GM21619 (cell line): ENCODE data around the gene RBFOX1.

Source experiments
- ATAC-seq: cut with Tn5 transposase; IDR thresholded peaks from one replicate; pipeline ENCODE4 v1.9.1; 2021; ENCODE audit not compliant: unreplicated experiment

The RBFOX1 gene

DNA sequence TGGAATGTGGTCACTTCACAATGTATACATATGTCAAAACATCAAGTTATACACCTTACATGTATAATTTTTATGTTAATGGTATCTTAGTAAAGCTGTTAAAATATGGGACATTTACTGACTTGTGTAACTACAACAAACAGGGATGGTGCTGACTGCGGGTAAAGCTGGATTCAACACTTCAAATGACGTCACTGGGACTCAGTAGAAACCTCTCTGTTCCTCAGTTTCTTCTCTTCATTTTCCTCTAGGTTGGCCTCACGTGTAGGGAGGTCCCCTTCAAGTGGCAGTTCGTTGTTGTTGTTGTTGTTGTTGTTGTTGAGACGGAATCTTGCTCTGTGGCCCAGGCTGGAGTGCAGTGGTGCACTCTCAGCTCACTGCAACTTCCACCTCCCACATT lies 182.9 kb downstream of the RBFOX1 start:
- no peak for ATAC-seq

DNA sequence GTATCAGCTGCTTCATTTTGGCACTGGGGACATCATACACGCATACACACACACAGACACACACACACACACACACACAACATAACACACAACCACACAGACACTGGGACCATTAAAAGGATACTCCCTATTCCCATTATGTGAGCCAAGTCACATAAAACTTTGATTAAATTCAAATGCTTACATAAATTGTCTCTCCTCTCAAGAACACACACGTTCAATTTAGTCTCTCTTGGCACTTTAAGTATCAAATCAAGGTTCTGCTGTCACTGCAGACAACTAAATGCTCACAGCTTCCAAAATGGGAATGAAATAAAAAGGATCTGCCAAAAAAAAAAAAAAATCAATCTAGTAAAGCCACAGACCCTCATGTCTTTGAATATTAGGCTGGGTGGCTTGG lies 184.9 kb downstream of the RBFOX1 start:
- no peak for ATAC-seq

DNA sequence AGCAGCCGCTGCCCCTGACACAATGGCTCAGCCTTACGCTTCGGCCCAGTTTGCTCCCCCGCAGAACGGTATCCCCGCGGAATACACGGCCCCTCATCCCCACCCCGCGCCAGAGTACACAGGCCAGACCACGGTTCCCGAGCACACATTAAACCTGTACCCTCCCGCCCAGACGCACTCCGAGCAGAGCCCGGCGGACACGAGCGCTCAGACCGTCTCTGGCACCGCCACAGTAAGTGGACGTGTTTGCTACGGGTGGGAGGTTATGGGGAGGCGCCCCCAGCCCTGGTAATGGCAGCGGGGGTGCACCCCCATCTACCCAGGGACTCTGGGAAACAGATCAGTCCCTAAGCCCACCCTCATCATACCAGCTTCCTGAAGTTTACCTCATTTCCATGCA lies 185.5 kb downstream of the RBFOX1 start:
- no peak for ATAC-seq

DNA sequence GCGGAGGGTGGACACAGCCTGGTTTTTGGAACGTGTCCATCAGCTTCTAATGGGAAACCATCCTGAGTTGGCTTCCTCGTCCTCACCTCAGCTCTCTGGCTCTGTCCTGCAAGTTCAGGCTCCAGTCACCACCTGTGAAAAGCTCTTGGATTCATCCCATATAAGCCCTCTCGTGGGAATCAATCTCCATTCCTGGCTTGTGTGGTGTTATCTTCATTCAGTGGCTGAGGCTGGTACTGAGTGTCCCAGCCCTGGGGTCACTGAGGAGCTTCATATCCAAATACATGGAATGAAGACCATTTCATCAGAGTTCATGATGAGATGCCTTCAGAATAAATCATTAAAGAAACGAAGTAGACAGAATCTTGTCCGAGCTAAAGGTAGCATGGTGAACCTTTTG lies 189.2 kb downstream of the RBFOX1 start:
- no peak for ATAC-seq

DNA sequence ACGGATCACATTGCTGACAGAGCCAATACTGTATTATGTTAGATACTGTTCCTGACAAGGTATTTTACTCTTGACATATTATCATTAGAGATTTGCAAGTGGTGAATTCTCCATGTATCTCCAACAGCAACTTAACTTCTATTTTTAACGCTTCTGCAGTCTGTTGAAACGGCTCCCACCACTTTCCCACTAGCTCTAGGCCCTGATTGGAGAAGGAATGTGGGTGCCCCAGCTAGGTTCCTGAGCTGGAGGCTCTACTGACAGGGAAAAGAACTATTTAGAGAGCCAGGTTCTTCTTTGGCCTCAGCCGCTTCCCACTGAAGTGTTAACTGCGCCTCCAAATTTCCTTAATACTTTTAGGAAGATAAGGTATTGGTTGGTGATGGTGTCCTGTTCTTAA lies 191.8 kb downstream of the RBFOX1 start:
- no peak for ATAC-seq

DNA sequence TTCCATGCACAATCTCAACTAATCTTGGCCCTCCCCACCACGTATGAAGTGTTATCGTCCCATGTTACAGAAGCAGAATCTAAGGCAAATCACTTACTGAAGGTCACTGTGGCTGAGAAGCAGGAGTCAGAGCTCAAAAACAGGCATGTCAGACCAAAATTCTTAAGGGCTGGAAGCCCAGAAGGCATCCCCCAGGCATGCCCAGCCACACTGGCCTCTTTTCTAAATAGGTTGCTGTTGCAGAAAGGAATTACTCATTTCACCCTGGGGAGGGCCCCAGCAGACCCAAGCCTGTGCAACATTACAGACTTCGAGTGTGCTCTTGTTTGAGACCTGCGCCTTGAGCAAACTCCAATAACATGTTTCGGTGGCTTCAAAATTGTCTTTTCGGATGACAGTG lies 194.1 kb downstream of the RBFOX1 start:
- no peak for ATAC-seq

DNA sequence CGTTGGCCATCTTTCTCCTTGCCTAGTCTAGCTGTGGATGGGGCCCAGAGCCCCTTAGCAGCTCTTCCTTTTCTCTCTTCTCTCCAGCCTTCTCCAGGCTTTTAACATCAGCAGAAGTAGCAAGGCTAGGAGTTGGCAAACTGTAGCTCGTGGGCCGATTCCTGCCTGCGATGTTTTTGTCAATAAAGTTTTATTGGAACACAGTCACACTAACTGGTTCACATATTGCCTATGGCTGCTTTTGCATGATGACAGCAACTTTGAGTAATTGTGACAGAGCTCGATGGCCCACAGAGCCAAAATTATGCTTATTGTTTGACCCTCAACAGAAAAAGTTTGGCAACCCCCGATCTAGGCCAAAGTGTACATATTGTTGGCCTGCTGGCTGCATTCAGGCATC lies 199.9 kb downstream of the RBFOX1 start:
- ATAC-seq: no peak

DNA sequence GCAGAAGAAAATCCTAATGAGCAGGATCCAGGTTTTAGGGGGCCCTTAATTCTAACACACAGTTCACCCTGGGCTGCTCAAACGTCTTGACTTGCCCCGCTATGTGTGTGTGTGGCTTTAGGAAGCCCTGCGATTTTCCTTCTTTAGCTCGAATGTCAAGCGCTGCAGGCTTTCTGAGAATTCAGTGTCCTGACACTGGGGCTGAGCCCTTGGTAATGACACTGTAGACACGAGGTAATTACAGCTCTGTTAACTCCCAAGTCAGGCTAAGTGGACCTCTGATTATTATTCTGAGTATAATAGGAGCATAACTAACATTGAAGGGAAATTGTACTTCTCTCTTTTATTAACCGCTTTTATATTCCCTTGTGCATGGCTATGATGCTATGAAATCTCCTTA lies 202.1 kb downstream of the RBFOX1 start:
- ATAC-seq: no peak

DNA sequence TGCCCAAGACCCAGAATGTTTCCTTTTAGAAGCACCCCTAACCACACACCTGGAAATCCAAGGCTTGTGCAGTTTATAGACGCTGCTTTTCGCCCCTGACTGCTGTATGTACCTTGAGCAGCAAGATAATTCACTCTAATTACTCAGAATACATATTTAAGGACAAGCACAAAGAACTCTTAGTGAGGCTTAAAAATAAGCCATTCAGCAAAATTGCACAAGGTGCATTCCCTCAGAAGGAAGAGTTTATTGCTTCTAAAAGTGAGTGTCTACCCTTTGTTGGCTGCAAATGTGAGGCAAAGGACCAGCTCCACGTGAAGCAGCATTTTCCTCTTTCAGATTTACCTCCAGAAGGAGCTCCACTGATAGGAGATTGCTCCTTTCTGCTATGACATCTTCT lies 208.4 kb downstream of the RBFOX1 start:
- ATAC-seq: no peak

DNA sequence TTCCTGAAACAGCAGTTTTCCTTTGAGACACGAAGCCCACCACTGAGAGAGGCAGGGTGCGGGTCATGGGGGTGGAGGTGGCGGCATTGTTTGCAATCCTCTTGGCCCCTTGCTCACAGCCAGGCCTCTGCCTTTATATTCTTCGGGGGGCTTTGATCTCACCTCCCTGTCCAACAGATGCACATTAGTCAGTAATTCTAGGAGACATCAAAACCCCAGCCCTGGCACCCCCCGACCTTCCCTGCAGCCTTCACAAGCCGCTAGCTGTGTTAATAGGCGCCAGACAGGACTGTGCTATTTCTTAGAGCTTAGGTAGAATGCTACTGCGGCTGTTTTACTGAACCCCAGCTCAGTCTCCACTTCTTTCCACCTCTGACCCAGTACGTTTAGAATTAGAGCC lies 212.6 kb downstream of the RBFOX1 start:
- no peak for ATAC-seq

DNA sequence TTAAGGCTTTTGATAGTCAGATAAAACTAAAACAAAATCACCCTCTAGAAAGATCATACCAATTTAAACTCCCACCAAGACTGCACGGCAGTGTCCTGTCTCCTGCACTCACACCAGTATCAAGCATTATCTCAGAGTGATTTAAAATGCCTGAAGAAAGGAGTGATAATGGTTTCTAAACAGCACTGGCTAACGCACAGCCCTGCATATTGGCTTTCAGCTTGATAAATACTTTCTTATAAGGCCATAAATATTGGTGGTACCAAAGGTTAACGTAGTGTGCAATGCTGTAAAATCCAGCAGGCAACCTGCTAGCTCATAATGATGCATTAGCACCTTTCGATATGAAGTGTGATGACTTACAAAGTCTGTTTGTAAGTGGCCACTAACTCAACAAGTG lies 214.3 kb downstream of the RBFOX1 start:
- no peak for ATAC-seq

DNA sequence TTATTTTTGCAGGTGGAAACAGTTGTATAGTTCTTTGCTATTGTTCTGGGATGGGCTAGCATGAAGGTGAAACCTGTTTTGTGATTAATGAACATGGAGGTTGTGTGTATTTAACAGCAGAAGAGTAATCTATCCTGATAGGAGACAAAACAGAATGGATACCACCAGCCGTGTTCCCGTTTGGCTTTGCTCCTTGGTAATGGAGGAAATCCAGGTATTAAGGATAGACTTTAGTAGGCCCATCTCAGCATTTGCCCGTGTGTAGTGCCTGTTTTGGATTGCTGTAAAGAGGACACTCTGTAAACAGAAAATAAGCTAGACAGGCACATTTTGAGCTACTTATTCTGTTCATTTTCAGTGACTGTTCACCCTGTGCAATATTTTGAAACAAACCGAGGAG lies 215.1 kb downstream of the RBFOX1 start:
- no peak for ATAC-seq

DNA sequence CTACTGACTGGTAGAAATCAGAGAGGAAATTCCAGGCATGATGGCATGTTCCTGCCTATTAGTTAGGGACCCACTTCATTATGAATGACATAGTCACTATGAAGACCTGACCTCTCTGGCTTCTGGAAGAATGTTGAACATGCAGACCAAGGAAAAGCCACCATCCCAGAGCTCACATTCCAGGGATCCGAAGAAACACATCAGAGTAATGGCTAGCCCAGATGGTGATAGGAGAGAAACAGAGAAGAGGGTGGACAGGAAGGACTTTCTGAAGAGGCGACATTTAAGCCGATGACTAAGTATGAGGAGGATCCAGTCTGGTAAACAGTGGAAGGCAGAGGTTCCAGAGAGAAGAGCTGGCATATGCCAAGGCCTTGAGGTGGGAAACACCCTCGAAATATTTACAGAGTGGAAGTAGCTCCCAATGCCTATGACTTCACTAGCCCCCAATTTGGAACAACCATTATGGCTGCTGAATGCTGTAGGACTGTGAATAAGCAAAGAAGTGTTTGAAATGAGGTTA lies 216.2 kb downstream of the RBFOX1 start:
- no peak for ATAC-seq

DNA sequence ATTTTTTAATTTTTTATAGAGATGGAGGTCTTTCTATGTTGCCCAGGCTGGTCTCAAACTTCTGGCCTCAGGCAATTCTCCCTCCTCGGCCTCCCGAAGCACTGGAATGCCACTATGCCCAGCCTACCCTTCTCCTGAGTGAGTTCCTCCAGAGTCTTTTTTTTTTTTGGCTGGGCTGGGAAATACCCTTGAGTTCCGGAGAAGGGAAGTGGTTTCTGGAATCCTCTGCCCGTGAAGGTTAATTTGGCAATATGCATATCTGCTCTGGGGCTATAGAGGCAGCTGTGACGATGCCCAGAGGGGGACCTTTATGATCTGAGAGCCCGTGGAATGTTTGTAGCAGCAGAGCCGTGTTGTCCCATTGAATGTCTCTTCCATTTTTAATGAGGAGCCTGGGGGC lies 217.5 kb downstream of the RBFOX1 start:
- ATAC-seq: no peak

DNA sequence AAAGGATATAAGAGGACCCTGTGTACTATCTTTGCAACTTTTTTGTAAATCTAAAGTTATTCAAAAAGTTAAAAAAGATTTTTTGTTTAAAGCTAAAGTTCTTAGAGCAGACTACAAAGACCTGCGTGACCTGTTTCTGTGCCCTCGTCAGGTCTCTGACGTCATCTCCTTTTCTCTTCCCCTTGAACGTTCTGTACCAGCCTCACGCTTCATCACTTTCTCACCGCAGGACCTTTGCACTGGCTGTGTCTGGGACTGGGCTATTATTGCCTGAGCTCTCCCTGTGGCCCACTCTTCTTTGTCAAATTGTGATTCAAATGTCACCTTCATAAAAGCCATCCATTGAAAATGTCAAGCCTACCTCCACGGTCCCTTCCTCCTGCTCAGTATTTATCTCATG lies 222.8 kb downstream of the RBFOX1 start:
- no peak for ATAC-seq

DNA sequence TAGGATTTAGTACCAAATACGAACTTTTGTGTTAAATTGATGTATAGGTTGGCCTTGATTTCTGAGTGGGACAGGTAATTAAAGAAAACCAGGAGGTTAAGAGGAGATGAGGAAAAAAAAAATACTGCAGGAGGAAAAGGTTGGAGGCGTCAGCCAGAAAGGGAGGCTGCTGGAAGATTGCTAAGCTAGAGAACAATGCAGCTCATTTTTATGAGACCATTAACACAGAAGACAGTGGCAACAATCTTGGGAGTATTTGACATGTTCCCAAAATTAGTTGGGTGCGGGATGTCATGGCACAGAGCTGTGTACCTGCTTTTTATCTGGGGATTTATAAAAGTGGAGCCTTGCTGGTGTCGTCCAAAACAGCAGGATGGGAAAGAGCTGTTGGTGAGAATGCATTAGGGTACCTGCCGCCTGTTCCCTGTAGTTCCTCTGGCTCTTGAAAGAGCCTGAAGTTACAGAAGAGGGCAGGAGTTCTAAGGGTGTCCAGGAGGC lies 229.3 kb downstream of the RBFOX1 start:
- ATAC-seq: no peak

DNA sequence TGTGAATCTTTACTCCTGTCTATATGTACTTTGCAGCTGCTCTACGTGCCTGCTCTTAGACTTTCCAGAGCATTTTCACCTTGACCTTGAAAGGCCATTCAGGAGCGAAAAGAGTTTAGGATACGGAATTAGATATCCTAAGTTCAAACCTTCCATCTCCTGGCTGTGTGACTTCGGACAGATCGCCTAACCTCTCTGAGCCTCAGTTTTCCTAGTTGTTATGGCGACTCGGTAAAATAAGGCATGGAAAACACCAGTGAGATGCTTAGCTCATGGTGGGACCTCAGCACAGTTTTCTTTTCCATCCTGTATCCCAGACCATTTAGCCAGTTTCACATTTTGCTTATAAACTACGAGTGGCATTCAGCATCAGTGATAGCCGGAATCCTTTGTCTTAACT lies 233.7 kb downstream of the RBFOX1 start:
- no peak for ATAC-seq

DNA sequence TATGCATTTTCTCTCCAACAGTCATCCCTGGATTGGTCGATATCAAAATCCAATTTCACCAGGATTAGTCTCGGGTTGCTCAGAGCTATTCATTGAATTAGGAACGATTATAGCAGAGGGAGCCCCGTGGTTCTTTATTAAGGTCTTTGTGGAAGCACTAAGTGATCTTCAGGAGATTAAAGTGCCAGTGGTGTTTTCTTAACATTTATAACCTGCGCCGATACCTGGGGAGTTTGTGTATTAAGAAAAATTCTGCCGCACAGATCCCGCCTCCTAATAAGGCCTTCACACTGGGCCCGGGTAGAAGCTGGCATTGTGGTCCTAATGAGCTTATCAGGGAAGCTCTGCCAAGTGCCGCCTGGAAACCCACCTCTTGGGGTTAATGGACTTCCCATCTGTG lies 238.7 kb downstream of the RBFOX1 start:
- ATAC-seq: no peak

DNA sequence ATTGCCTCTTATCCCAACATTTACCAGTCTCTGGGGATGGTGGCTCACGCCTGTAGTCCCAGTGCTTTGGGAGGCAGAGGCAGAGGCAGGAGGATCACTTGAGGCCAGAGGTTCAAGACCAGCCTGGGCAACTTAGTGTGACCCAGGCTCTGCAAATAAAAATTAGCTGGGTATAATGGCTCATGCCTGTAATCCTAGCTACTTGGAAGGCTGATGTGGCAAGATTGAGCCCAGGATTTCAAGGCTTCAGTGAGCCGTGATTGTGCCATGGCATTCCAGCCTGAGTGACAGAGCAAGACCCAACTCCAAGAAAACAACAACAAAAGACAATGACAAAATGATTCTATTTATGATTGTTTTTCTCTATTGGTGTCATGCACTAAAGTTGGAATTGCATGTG lies 244.9 kb downstream of the RBFOX1 start:
- ATAC-seq: no peak

DNA sequence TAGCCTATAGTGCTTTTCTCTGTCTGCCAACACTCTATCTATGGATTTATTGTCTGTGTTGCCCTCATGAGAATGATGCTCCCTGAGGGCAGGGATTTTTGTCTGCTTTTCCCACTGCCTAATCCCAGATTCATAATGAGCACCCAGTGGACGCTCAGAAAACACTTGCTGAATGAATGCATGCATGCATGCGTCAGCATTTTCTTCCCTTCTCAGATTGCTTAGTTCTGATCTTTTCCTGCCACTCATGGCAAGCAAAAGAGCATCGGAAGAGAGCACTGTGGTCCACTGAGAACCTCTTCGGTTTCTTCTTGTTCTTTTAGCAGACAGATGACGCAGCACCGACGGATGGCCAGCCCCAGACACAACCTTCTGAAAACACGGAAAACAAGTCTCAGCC lies 246.8 kb downstream of the RBFOX1 start:
- no peak for ATAC-seq

DNA sequence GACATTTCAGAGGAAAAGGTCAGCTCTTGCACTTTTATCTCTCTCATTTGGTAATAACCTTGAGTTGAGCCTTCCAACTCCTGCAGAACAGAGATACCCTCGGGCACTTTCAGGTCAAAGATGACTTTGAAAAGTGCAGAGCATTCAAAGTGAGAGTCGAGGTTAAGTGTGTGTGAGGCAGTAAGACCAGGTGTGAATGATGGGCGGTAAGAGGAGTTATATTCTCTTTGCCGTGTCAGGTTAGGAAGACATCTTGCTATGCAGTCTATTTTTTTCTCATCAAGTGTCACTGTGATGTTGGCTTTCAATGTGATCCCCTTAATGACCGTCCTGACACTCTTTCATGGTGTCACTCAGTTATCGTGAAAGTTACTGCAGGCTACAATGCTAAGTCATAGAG lies 248.5 kb downstream of the RBFOX1 start:
- ATAC-seq: no peak

DNA sequence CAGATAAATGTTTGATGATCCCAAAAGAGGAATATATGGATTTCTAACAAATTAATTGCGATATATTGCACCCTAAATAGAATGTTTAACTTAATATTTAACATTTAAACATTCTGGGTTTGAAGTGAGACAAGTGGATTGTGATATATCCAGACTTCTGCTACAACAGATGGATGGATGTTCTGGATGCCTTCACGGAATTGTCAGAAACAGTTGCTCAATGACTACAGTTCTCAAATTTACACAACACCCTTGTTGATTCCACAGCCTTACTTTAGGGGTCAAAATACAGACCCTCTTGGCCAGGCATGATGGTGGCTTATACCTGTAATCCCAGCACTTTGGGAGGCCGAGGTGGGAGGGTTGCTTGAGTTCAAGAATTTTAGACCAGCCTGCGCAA lies 250.8 kb downstream of the RBFOX1 start:
- no peak for ATAC-seq

DNA sequence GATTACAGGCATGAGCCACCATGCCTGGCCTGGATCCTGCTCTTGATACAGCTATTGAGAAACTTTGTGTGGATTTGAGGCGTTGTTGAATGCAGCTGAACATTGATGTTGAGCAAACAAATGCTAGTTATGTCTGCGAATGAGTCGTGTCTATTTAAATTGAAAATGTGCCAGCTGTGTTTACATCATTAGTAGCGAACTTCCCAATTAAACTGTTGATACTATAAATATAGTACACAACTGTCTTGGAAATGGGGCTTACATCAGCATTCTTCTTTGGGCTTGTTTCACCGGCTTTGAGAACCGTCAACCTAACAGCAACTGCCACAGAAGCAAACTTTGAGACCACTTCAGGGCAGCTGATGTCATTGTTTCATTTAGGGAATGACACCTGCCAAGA lies 251.9 kb downstream of the RBFOX1 start:
- ATAC-seq: no peak

DNA sequence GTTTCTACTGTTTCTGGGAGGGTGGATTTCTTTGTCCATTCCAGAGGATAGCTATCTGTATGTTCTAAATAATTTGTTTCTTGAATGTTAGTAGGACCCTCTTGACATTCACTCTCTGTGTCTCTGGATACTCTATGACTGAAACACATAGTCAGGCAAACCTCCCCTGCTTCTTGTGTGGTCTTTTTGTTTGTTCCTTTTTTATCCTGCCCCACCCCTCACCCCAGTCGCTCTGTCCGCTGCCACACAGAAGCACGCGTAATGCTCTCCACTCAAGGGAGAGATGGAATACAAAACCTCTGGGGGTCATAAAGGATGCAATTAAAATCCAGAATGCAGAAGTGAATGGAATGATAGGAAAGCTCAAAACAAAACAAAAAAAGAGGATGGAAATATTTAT lies 253.1 kb downstream of the RBFOX1 start:
- no peak for ATAC-seq
